K562 (cell line): ENCODE measurements around the gene FAM78B. TPM values are rescaled to one million over a fixed set of nuclear protein-coding genes. Genes with fewer than 3 reads are reported as not detected.

ENCODE experiments used
- ATAC-seq: fragments of 200-7000 bp; cut with Tn5 transposase; 3 replicates; pipeline ENCODE4 v1.9.1; 2020; ENCODE audit warnings: moderate library complexity
- BruUV-seq: library from RNA; stranded (reverse); fragments of 400-500 nt; replicated peaks from 2 replicates; lab custom pipeline; 2021; lab: Mats Ljungman, UMichigan
- CTCF ChIA-PET: fragments of 300-600 bp; formaldehyde crosslinking; extraction: SDS; loops from one replicate; lab custom pipeline; 2021; ENCODE audit warnings: low intra/inter-chr PET ratio; lab: Yijun Ruan, JAX
- POLR2A ChIA-PET: fragments of 300-600, 350-650 bp; sonication (Branson Sonifier 250); formaldehyde crosslinking; extraction: SDS; loops from one replicate; lab custom pipeline; 2021; ENCODE audit warnings: antibody characterized with exemption, inconsistent platforms; lab: Yijun Ruan, JAX
- DNase-seq, 4 experiments: peaks; one replicate each; pipeline versions ENCODE4 v3.0.0 to v3.0.0-alpha.2; 2011 to 2018; ENCODE audit warnings: low spot score in 3 of 4, mixed read lengths in 3 of 4; ENCODE audit errors: extremely low read depth in 1 of 4
- FAIRE-seq: peaks from 2 replicates; lab custom pipeline; 2011; peaks lifted over from hg19 to GRCh38; lab: Jason Lieb, UNC
- H2AFZ ChIP-seq: 2 replicates; pipeline ENCODE4 v1.6.0; 2011; ENCODE audit warnings: low read depth, low read length, control low read depth, inconsistent platforms
- H3K27ac ChIP-seq: fragments of 200-600 bp; 3 replicates; pipeline ENCODE4 v1.8.0; 2011; ENCODE audit warnings: low read depth, mild to moderate bottlenecking, control low read depth, inconsistent platforms, low read length, moderate library complexity, mixed read lengths; ENCODE audit errors: extremely low read depth
- H3K27me3 ChIP-seq, 2 experiments: fragments of 300-600 bp in 1 of 2; 2 replicates in 1 of 2; 3 replicates in 1 of 2; pipeline versions ENCODE4 v1.6.0 to v1.8.0; 2011; ENCODE audit warnings: inconsistent platforms in 2 of 2, low read length in 2 of 2, mild to moderate bottlenecking in 1 of 2, mixed read lengths in 1 of 2, moderate library complexity in 1 of 2; ENCODE audit not compliant: control insufficient read depth in 2 of 2, insufficient read depth in 2 of 2
- H3K36me3 ChIP-seq: fragments of 300-600 bp; 3 replicates; pipeline ENCODE4 v1.8.0; 2011; ENCODE audit warnings: mild to moderate bottlenecking, low read length, inconsistent platforms; ENCODE audit not compliant: control insufficient read depth, insufficient read depth
- H3K4me1 ChIP-seq, 2 experiments: fragments of 200-600 bp in 1 of 2; replicated peaks in 1 of 2; 2 replicates in 1 of 2; 3 replicates in 1 of 2; pipeline versions ENCODE4 v1.5.1 to v1.8.0; 2011; ENCODE audit warnings: inconsistent platforms in 2 of 2, low read length in 2 of 2, mild to moderate bottlenecking in 1 of 2, mixed read lengths in 1 of 2, moderate library complexity in 1 of 2; ENCODE audit not compliant: control insufficient read depth in 2 of 2, insufficient read depth in 2 of 2
- H3K4me2 ChIP-seq: 2 replicates; pipeline ENCODE4 v1.6.1; 2011; ENCODE audit warnings: low read length, control low read depth, inconsistent platforms, mixed read lengths; ENCODE audit not compliant: insufficient read depth
- H3K4me3 ChIP-seq: fragments of 200-600 bp; sonication (generic), shearing (Covaris generic); 2 replicates; pipeline ENCODE4 v1.5.1; 2016; ENCODE audit warnings: control low read depth, inconsistent platforms
- H3K79me2 ChIP-seq: fragments of 200-600 bp; 3 replicates; pipeline ENCODE4 v1.8.0; 2011; ENCODE audit warnings: low read length, inconsistent platforms; ENCODE audit not compliant: control insufficient read depth, insufficient read depth
- H3K9ac ChIP-seq, 2 experiments: 2 replicates each; pipeline versions ENCODE4 v1.6.0 to v1.6.1; 2011; ENCODE audit warnings: low read depth in 2 of 2, low read length in 2 of 2, control low read depth in 1 of 2, inconsistent platforms in 1 of 2, mild to moderate bottlenecking in 1 of 2, mixed read lengths in 1 of 2; ENCODE audit not compliant: insufficient read depth in 1 of 2
- H3K9me1 ChIP-seq: one replicate; pipeline ENCODE4 v1.6.0; 2011; ENCODE audit warnings: inconsistent platforms, mild to moderate bottlenecking, low read length, moderate library complexity; ENCODE audit not compliant: control insufficient read depth, insufficient read depth
- H3K9me3 ChIP-seq: replicated peaks from 2 replicates; pipeline ENCODE4 v1.5.1; 2011; ENCODE audit warnings: low read depth, low read length, inconsistent platforms; ENCODE audit not compliant: control insufficient read depth, insufficient read depth
- H4K20me1 ChIP-seq: replicated peaks from 2 replicates; pipeline ENCODE4 v1.6.1; 2011; ENCODE audit warnings: low read length, inconsistent platforms, mixed read lengths; ENCODE audit not compliant: control insufficient read depth, insufficient read depth
- PRMT5 ChIP-seq: sonication (generic); formaldehyde crosslinking; IDR thresholded peaks from 2 replicates; pipeline ENCODE4 v1.5.0; 2020; ENCODE audit warnings: missing genetic modification reagents
- RBM34 ChIP-seq: fragments of 200-400 bp; formaldehyde crosslinking; IDR thresholded peaks from 2 replicates; pipeline ENCODE4 v1.6.1; 2018; ENCODE audit warnings: low read length, borderline replicate concordance; ENCODE audit not compliant: insufficient read depth
- RCOR1 ChIP-seq, 2 experiments: IDR thresholded peaks; 2 replicates each; pipeline ENCODE4 v1.6.1; 2012; ENCODE audit warnings: low read depth in 2 of 2, low read length in 2 of 2, borderline replicate concordance in 1 of 2, improper control_type of control experiment in 1 of 2
- THRAP3 ChIP-seq: fragments of 450-650 bp; IDR thresholded peaks from 2 replicates; pipeline ENCODE4 v1.6.1; 2016; ENCODE audit warnings: mild to moderate bottlenecking, inconsistent platforms, borderline replicate concordance
- ZNF263 ChIP-seq: sonication (generic); formaldehyde crosslinking; IDR thresholded peaks from 2 replicates; pipeline ENCODE4 v1.8.0; 2022; ENCODE audit warnings: mild to moderate bottlenecking, missing genetic modification reagents, borderline replicate concordance
- in situ Hi-C: fragments of 300-500 bp; cut with MboI; formaldehyde crosslinking; loops from 4 replicates; pipeline ENCODE4 v1.15.0; 2018; ENCODE audit warnings: inconsistent platforms, mixed read lengths
- intact Hi-C: fragments of 100-400 bp; cut with micrococcal nuclease; formaldehyde crosslinking; loops from 2 replicates; pipeline ENCODE4 v1.14.2; 2022
- polyA plus RNA-seq, 8 experiments: library from polyadenylated mRNA; depleted of rRNA in 4 of 8; stranded (reverse) in 5 of 8; unstranded in 3 of 8; fragments of >200 nt; fragmentation: Nextera tagmentation in 2 of 8; fragmentation: Illumina TruSeq in 1 of 8; extraction: Ambion mirVana in 2 of 8; extraction: Trizol in 1 of 8; gene quantifications; 2 replicates each; pipeline versions ENCODE4 v1.2.1 to v1.2.3, GENCODE V29; 2011 to 2014; ENCODE audit warnings: inconsistent platforms in 1 of 8, missing spikeins in 1 of 8
- total RNA-seq, 7 experiments: library from RNA; depleted of rRNA in 6 of 7; stranded (reverse); fragments of >200 nt in 6 of 7; fragmentation: Illumina TruSeq in 2 of 7; extraction: Trizol in 2 of 7; gene quantifications; 2 replicates each; pipeline versions ENCODE4 v1.2.1 to v1.2.3, GENCODE V29; 2011 to 2021; ENCODE audit warnings: low replicate concordance in 1 of 7
- TF ChIP-seq, protein P1 (sequence below): sonication (generic); formaldehyde crosslinking; IDR thresholded peaks from 2 replicates; pipeline ENCODE4 v1.5.0; 2020; ENCODE audit warnings: missing genetic modification reagents

The FAM78B gene
- total and polyA plus RNA-seq, 9 of the 15 experiments (the other 6 are each of a cell fraction or from before 2014, with no cell fraction given) = 0.04 to 0.43 (median 0.29) TPM; not detected in 1

- intact Hi-C loops (no loop called here), in situ Hi-C loops (no loop called here)
- no peak for DNase-seq
- no peaks in the 10 kb centered on the region for H3K36me3 ChIP-seq
- H3K4me1 ChIP-seq = no peaks in the 10 kb centered on the region
- H3K9ac ChIP-seq = no peak overlapping the region
- no peak for FAIRE-seq
- H3K9me3 ChIP-seq = no peaks in the 10 kb centered on the region
- no peaks in the 10 kb centered on the region for H3K79me2 ChIP-seq
- no TSS peak for BruUV-seq
- POLR2A ChIA-PET = no interaction called here
- no peaks in the 10 kb centered on the region for H3K9me1 ChIP-seq
- no peak for ATAC-seq
- TF ChIP-seq THRAP3 (no peak), ZNF263 (CRISPR knock-in tag) (no peak), RCOR1 (IDR thresholded peaks at IDR 0.05; ENCODE audit: borderline replicate concordance in 1 of 2, low read depth in 2 of 2, low read length in 2 of 2) (no peak), RBM34 (no peak), PRMT5 (CRISPR knock-in tag) (no peak)
- TF ChIP-seq, protein P1, sequence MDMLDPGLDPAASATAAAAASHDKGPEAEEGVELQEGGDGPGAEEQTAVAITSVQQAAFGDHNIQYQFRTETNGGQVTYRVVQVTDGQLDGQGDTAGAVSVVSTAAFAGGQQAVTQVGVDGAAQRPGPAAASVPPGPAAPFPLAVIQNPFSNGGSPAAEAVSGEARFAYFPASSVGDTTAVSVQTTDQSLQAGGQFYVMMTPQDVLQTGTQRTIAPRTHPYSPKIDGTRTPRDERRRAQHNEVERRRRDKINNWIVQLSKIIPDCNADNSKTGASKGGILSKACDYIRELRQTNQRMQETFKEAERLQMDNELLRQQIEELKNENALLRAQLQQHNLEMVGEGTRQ (CRISPR knock-in tag) = no peak
- CTCF ChIA-PET = no interaction called here
- H4K20me1 ChIP-seq = 0 out of 2 replicates have a peak, but pooled peaks cover 2% of the 10 kb centered on the region
- no peak overlapping the region for H2AFZ ChIP-seq
- H3K4me3 ChIP-seq = no peak overlapping the region
- no peak overlapping the region for H3K4me2 ChIP-seq
- H3K27me3 ChIP-seq = no peaks in the 10 kb centered on the region
- no peak overlapping the region for H3K27ac ChIP-seq
These were observed 100.7 kb downstream of the FAM78B start for GRCh38 chr1:166066107-166066506.
